Adipose tissue (tissue), 3 donors: ENCODE data around the gene DOLPP1. TPM values are rescaled to one million over a fixed set of nuclear protein-coding genes. Genes with fewer than 3 reads are reported as not detected.
"Not testable (repeated sequence)": the region's sequence is repeated elsewhere in the genome, so short reads cannot be mapped to it uniquely, and the experiment has no call there.

Experiments used
- H3K27ac ChIP-seq: one replicate; pipeline ENCODE4 v1.5.1; 2013; ENCODE audit warnings: low read depth, low read length
- WGBS, 3 donors: extraction: QIAGEN DNeasy Blood & Tissue Kit; methylation state at CpG; one replicate each; pipeline ENCODE4 v1.1.7; 2013; 5-methylcytosine and 5-hydroxymethylcytosine counted together
- polyA plus RNA-seq, 3 donors: library from polyadenylated mRNA; stranded (reverse); fragments of 200-250 nt; gene quantifications; one replicate each; pipeline ENCODE4 v1.2.3, GENCODE V29; 2013
- donor health status: healthy with polysubstance abuse.
- donor health status: Bipolar disorder and iron deficiency.
- donor health status: healthy.

DOLPP1 gene
- polyA plus RNA-seq, 3 donors: 3.5 to 7.8 (median 7.3) TPM

GRCh38 chr9:129105857-129106694 lies 25.2 kb downstream of the DOLPP1 start:
- H3K27ac ChIP-seq: no peak overlapping the region
- WGBS, 3 donors: 64 to 93% (median 90%) methylated on average over 17 of the region's 17 CpGs

DNA sequence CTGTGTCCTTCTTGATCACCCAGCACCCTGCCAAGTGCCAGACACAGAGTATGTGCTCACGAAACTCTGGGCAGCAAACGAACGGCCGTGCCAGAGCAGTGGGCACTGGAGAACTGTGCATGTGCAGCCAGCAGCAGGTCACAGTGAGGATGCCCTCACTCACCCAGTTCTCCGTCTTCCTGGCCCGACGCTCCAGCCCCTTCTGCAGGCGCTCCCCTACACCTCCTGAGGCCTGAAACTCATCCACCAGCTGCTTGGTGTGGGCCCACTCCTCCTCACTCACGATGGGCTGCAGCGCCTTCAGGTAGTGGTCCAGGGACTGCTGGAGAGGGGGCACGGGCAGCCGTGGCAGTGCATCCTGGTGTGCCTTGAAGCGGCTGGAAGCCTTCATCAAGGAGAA lies 26.7 kb downstream of the DOLPP1 start:
- WGBS, 3 donors: 78 to 94% (median 92%) methylated on average over 13 of the region's 13 CpGs
- no peak overlapping the region for H3K27ac ChIP-seq

GRCh38 chr9:129108083-129108804 lies 27.3 kb downstream of the DOLPP1 start:
- H3K27ac ChIP-seq: no peak overlapping the region
- WGBS, 3 donors: 70 to 91% (median 91%) methylated on average over 11 to 13 of the region's 13 CpGs

DNA sequence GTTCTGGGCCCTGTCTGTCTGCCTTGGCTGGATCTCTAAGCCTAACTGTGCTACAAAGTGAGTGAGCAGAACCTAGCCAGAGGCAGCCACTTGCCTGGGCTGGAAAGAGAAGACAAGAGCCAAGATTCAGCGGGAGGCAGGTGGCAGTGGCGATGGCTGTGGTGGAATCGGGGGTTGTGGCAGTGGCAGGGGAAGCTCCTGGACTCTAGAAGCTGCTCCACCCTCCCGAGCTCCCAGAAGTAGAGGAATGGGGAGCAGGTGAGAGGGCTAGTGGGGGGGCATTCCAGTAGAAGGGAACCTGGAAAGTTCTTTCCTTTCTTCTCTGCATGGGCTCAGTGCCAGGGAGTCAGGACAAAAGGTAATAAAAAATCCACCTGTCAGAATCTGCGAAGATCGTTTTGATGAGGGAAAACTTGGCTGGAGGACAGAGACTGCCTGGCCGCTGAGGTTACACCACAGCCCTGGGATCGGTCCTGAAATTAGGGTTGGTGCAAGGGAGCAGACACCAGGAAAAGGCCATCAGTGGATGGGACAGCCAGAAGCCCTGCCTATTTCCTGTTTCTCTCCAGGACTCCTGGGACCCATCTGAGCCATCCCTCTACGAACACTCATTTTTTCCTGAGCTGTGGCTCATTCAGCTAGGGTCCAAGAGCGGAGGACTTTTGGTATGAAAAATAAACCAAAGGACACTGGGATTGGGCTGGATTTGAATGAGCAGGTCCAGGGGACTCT lies 28.1 kb downstream of the DOLPP1 start:
- no peak overlapping the region for H3K27ac ChIP-seq

DNA sequence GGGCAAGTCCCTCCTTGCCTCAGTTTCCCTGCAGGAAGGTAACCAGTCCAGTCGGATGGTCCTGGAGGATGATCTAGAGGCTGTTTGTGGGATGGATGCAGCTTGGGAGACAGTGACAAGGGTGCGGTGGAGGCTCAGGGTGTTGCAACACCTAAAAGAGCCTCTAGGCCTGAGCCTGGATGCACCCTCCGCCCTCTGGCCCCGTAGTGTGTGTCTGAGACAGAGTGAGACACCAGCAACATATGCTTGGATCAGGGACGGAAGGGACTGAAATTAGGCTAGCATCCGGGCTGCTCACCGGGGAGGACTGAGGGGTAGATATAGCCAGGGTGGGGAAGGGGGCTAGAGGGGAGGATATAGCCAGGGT lies 28.6 kb downstream of the DOLPP1 start:
- H3K27ac ChIP-seq: no peak overlapping the region
- WGBS, 3 donors: 51 to 64% (median 63%) methylated on average over 7 of the region's 7 CpGs

More for the DNA sequence above, 28.1 kb downstream of the DOLPP1 start:
- WGBS, 3 donors: 28 to 73% (median 57%) methylated on average over 10 of the region's 10 CpGs

- 3 to 5% (median 5%) methylated on average over 62 to 64 of the region's 64 CpGs for WGBS, 3 donors
- H3K27ac ChIP-seq: no peak overlapping the region
Observed at GRCh38 chr9:129109952-129110739, 29.2 kb downstream of the DOLPP1 start.

GRCh38 chr9:129110740-129111527 lies 30.0 kb downstream of the DOLPP1 start, which contains the start of the genes CRAT and PTPA:
Gene CRAT, minus strand, starts transcription at chr9:129110793. Its CDS starts 284 bp downstream, at chr9:129110509.
Gene PTPA, plus strand, starts transcription at chr9:129111415. Its CDS starts 186 bp downstream, at chr9:129111601.
- H3K27ac ChIP-seq: peak within 1 kb of the TSS; percentile 30
- 0 to 1% (median 0%) methylated on average over 59 to 77 of the region's 77 CpGs for WGBS, 3 donors

- 0% methylated on average over 35 to 37 of the region's 37 CpGs for WGBS, 3 donors
Observed at GRCh38 chr9:129111528-129112151, 30.7 kb downstream of the DOLPP1 start.

DNA sequence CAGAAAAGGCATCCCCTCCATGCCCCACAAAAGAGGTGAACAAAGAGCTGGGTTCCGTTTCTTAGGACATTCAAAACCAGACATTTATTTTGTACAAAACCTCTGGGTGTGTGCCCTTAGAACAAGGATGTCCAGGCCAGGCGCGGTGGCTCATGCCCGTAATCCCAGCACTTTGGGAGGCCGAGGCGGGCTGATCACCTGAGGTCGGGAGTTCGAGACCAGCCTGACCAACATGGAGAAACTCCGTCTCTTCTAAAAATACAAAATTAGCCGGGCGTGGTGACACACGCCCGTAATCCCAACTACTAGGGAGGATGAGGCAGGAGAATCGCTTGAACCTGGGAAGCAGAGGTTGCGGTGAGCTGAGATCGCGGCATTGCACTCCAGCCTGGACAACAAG lies 31.6 kb downstream of the DOLPP1 start:
- H3K27ac ChIP-seq: not testable (repeated sequence)
- WGBS, 3 donors: 92 to 94% (median 93%) methylated on average over 17 of the region's 17 CpGs

More at GRCh38 chr9:129111528-129112151, 30.7 kb downstream of the DOLPP1 start:
- no peak overlapping the region for H3K27ac ChIP-seq

- H3K27ac ChIP-seq: no peak overlapping the region
Observed at GRCh38 chr9:129113645-129114304, 32.9 kb downstream of the DOLPP1 start.

GRCh38 chr9:129118799-129119198 lies 37.9 kb downstream of the DOLPP1 start:
- WGBS, 3 donors: 76 to 77% (median 77%) methylated on average over 4 of the region's 4 CpGs
- no peak overlapping the region for H3K27ac ChIP-seq

More at GRCh38 chr9:129113645-129114304, 32.9 kb downstream of the DOLPP1 start:
- WGBS, 3 donors: 80 to 88% (median 81%) methylated on average over 17 of the region's 17 CpGs

- 61 to 73% (median 72%) methylated on average over 3 of the region's 3 CpGs for WGBS, 3 donors
- H3K27ac ChIP-seq: no peak overlapping the region
Observed at GRCh38 chr9:129121483-129121882, 40.6 kb downstream of the DOLPP1 start.

DNA sequence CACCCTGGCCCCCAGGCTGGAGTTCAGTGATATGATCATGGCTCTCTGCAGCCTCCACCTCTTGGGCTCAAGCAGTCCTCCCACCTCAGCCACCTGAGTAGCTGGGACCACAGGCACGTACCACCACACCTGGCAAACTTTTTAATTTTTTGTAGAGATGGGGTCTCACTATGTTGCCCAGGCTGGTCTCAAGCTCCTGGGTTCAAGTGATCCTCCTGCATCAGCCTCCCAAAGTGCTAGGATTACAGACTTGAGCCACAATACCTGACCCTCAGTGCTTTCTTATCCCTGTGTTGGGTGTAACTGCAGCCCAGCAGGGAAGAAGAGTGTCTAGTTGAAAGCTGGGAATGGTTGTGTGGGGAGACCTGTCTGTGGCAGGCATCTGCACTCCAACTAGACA lies 41.2 kb downstream of the DOLPP1 start:
- WGBS, 3 donors: 93 to 100% (median 96%) methylated on average over 1 of the region's 1 CpG
- H3K27ac ChIP-seq: no peak overlapping the region

DNA sequence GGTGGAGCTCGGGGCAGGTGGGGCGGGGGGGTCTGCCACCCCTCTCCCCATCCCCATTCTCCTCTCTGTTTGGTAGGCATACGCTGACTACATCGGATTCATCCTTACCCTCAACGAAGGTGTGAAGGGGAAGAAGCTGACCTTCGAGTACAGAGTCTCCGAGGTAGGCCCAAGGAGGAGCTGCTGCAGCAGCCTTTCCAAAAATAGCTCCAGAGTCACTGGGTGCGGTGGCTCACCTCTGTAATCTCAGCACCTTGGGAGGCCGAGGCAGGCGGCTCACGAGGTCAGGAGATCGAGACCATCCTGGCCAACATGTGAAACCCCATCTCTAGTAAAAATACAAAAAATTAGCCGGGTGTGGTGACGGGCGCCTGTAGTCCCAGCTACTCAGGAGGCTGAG lies 42.1 kb downstream of the DOLPP1 start:
- H3K27ac ChIP-seq: not testable (repeated sequence)
- 90 to 96% (median 93%) methylated on average over 15 of the region's 15 CpGs for WGBS, 3 donors

- 51 to 83% (median 71%) methylated on average over 3 of the region's 3 CpGs for WGBS, 3 donors
- H3K27ac ChIP-seq: no peak overlapping the region
Observed at GRCh38 chr9:129124506-129125069, 43.7 kb downstream of the DOLPP1 start.

DNA sequence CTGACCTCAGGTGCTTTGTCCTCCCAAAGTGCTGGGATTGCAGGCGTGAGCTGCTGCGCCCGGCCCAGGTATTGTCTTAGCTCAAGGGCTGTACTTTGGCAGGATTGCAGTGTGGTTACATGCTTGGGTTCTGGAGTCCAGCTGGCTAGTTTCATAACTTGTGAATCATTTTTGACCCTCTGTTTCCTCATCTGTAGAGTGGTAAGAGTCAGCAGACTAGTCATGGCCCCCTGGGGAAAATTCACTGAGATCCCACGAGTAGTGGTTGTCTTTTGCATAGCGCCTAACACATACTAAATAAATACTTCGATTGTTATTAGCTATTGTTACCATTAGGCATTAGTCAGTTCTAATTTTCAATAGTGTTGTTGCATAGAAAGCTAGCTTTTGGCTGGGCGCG lies 44.6 kb downstream of the DOLPP1 start:
- no peak overlapping the region for H3K27ac ChIP-seq
- WGBS, 3 donors: 87 to 94% (median 90%) methylated on average over 8 of the region's 8 CpGs
